ENCODE data around the gene RNF20. TPM values are rescaled to one million over a fixed set of nuclear protein-coding genes. Genes with fewer than 3 reads are reported as not detected.

RNF20 gene
- total RNA-seq, 2 donors from 2014 or later = 46.2 to 49.4 TPM

- no peaks in the 10 kb centered on the region for H3K36me3 Mint-ChIP-seq (ENCODE audit: low read depth)
- H3K9me3 Mint-ChIP-seq = no peaks in the 10 kb centered on the region
- peaks cover 4% of the 10 kb centered on the region for H3K27me3 Mint-ChIP-seq
- H3K27ac Mint-ChIP-seq = no peak overlapping the region
- H3K4me3 Mint-ChIP-seq = no peak overlapping the region
- no peak for ATAC-seq (replicated peaks)
- no peaks in the 10 kb centered on the region for H3K4me1 Mint-ChIP-seq
Observed at GRCh38 chr9:101590901-101591300, 57.2 kb downstream of the RNF20 start.

GRCh38 chr9:101591787-101592446 is 58.3 kb downstream of the RNF20 start:
- H3K27ac Mint-ChIP-seq = no peak overlapping the region
- ATAC-seq (replicated peaks) = no peak

DNA sequence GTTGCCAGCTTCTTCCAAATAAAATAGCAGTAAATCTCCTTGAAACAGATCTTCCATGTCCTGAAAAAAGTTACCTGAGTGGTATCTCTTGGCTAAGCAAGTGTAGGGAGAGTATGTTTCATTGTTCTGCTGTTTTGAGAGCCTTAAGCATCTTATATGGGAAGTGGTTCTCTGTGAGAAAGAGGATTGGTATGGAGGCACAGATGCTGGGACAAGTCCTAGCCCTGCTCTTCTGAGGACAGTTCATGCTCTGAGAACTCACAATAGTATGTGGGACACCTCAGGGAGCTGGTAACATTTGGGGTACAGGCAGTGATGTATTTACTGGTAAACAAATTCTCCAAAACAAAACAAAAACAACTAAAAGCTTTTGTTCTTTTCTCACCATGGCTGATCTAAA is 59.1 kb downstream of the RNF20 start:
- H3K36me3 Mint-ChIP-seq (ENCODE audit: low read depth) = no peaks in the 10 kb centered on the region
- no peaks in the 10 kb centered on the region for H3K9me3 Mint-ChIP-seq
- H3K4me1 Mint-ChIP-seq = no peaks in the 10 kb centered on the region
- no peak overlapping the region for H3K27ac Mint-ChIP-seq
- H3K4me3 Mint-ChIP-seq = no peak overlapping the region
- ATAC-seq (replicated peaks) = no peak
- H3K27me3 Mint-ChIP-seq = peaks cover 4% of the 10 kb centered on the region

More at GRCh38 chr9:101591787-101592446, 58.3 kb downstream of the RNF20 start:
- Mint-ChIP-seq H3K9me3 (no peaks in the 10 kb centered on the region), H3K36me3 (ENCODE audit: low read depth) (no peaks in the 10 kb centered on the region), H3K4me1 (no peaks in the 10 kb centered on the region), H3K27me3 (peaks cover 4% of the 10 kb centered on the region), H3K4me3 (no peak overlapping the region)

GRCh38 chr9:101593345-101593744 is 59.7 kb downstream of the RNF20 start:
- H3K4me3 Mint-ChIP-seq = no peak overlapping the region
- H3K9me3 Mint-ChIP-seq = no peaks in the 10 kb centered on the region
- no peaks in the 10 kb centered on the region for H3K4me1 Mint-ChIP-seq
- no peak for ATAC-seq (replicated peaks)
- H3K27me3 Mint-ChIP-seq = peaks cover 4% of the 10 kb centered on the region
- H3K27ac Mint-ChIP-seq = no peak overlapping the region
- no peaks in the 10 kb centered on the region for H3K36me3 Mint-ChIP-seq (ENCODE audit: low read depth)

- ATAC-seq (replicated peaks) = no peak
- H3K27ac Mint-ChIP-seq = no peak within 1 kb of the TSS
- no peaks in the 10 kb centered on the region for H3K36me3 Mint-ChIP-seq (ENCODE audit: low read depth)
Observed at GRCh38 chr9:101594796-101595195, 61.1 kb downstream of the RNF20 start, which contains the start of gene PPP3R2. TSS of gene PPP3R2 (minus strand) at chr9:101594969. CDS start at chr9:101594921, 48 bp downstream.

DNA sequence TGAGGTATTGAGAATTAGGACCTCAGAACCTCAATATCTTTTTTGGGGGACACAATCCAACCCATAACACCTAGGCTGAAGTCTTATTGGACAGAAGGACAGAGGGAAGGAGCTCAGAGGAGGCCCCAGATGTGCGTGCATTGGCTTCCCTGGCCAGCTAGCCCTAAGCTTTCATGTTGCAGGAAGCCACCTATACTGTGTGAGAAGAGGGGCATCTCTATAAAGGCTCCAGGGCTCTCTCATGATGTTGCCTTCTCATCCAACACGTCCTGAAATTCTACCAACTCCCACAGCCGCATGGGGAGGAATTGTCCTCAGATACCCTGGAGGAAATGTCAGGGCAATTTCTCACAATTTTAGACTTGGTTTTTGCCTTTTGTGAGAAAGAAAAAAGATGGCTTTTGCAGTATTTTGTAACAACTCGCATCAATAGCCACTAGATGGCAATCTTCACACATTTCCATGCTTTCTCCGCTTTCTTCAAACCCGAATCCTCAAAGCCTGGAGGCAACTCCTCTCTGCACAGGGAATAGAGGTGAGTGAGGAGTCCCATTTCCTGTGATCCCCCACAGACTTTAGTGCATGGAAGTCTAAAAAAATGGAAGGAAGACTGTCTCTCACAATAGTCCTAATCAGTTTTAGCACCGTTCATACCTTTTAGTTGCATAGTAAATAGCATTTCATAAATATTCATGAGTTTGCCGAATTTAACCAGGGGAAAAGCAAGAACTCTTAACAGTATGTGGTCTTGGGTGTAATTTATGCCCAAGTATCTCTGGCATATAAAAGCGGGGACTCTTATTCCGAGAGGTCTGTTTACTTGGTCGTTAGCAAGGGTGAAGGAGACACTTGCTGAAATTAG is 68.5 kb downstream of the RNF20 start:
- no peak overlapping the region for H3K27ac Mint-ChIP-seq
- no peaks in the 10 kb centered on the region for H3K36me3 Mint-ChIP-seq (ENCODE audit: low read depth)
- H3K4me3 Mint-ChIP-seq = no peak overlapping the region
- no peaks in the 10 kb centered on the region for H3K9me3 Mint-ChIP-seq
- peaks cover 6% of the 10 kb centered on the region for H3K27me3 Mint-ChIP-seq
- no peak for ATAC-seq (replicated peaks)
- H3K4me1 Mint-ChIP-seq = no peaks in the 10 kb centered on the region

More at GRCh38 chr9:101594796-101595195, 61.1 kb downstream of the RNF20 start, which contains the start of gene PPP3R2:
- no peak within 1 kb of the TSS for H3K4me3 Mint-ChIP-seq
- H3K9me3 Mint-ChIP-seq = no peaks in the 10 kb centered on the region
- H3K4me1 Mint-ChIP-seq = no peaks in the 10 kb centered on the region
- H3K27me3 Mint-ChIP-seq = peaks cover 4% of the 10 kb centered on the region

GRCh38 chr9:101604296-101604695 is 70.6 kb downstream of the RNF20 start:
- peaks cover 10% of the 10 kb centered on the region for H3K27me3 Mint-ChIP-seq
- no peak overlapping the region for H3K4me3 Mint-ChIP-seq
- H3K4me1 Mint-ChIP-seq = no peaks in the 10 kb centered on the region
- H3K27ac Mint-ChIP-seq = no peak overlapping the region
- H3K36me3 Mint-ChIP-seq (ENCODE audit: low read depth) = no peaks in the 10 kb centered on the region
- H3K9me3 Mint-ChIP-seq = no peaks in the 10 kb centered on the region
- no peak for ATAC-seq (replicated peaks)

DNA sequence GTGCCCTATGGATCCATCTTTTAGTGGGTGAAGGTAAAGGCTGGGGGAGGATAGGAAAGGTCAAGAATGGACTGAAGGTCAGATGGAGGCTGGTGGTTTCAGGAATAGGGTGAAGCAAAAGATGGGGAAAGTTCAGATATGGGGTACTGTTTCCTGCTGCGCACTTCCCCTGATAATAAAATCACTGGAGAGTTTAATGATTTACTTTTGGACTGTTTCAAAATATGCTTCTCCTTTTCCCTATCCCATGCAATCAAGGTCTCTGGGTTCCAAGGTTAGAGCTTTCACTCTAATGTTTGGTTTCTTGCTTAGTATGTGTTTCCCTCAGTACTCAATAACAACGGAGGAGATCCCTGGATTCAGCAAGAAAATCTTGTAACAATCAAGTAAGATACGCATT is 71.9 kb downstream of the RNF20 start:
- H3K27me3 Mint-ChIP-seq = peaks cover 6% of the 10 kb centered on the region
- H3K4me1 Mint-ChIP-seq = no peaks in the 10 kb centered on the region
- no peaks in the 10 kb centered on the region for H3K9me3 Mint-ChIP-seq
- no peaks in the 10 kb centered on the region for H3K36me3 Mint-ChIP-seq (ENCODE audit: low read depth)
- H3K27ac Mint-ChIP-seq = no peak overlapping the region
- ATAC-seq (replicated peaks) = no peak
- no peak overlapping the region for H3K4me3 Mint-ChIP-seq

Other genes starting within 250 kb of the RNF20 start
- gene BAAT, start 148.8 kb upstream of the RNF20 start, total RNA-seq = under 1 TPM in 1 of 2 donors, not detected in 1; 0.08 TPM
- gene MRPL50, start 135.2 kb upstream of the RNF20 start, total RNA-seq = 10 to 100 TPM; 11.6 to 13.8 TPM
- gene ZNF189, start 135.0 kb upstream of the RNF20 start, total RNA-seq = 10 to 100 TPM in 1 of 2 donors, 1 to 10 TPM in 1; 8.4 to 19.6 TPM
- not detected for gene ALDOB, start 98.1 kb upstream of the RNF20 start, total RNA-seq
- not detected for gene PPP3R2, start 61.1 kb downstream of the RNF20 start, total RNA-seq
- not detected for gene GRIN3A, start 204.8 kb downstream of the RNF20 start, total RNA-seq